Activated naive CD8-positive, alpha-beta T cell treated with anti-CD3 and anti-CD28 coated beads, Interleukin-2, amount 50 U/mL, for 16 hours (primary cell): Measurements from ENCODE around the gene TENM4.

Experiments
- DNase-seq: peaks from one replicate; pipeline ENCODE4 v3.0.0-alpha.2; 2020; ENCODE audit warnings: low read depth, low spot score

TENM4 gene

GRCh38 chr11:79419120-79419519 is 21.7 kb downstream of the TENM4 start:
- DNase-seq, result no peak

GRCh38 chr11:79418241-79418640 is 22.6 kb downstream of the TENM4 start:
- no peak for DNase-seq

- no peak for DNase-seq
Observed at GRCh38 chr11:79417069-79417920, 23.5 kb downstream of the TENM4 start.

GRCh38 chr11:79415912-79416311 is 24.9 kb downstream of the TENM4 start:
- no peak for DNase-seq

GRCh38 chr11:79415411-79415810 is 25.4 kb downstream of the TENM4 start:
- no peak for DNase-seq

GRCh38 chr11:79414644-79415317 is 26.0 kb downstream of the TENM4 start:
- DNase-seq, result no peak

GRCh38 chr11:79414041-79414440 is 26.8 kb downstream of the TENM4 start:
- DNase-seq, result no peak

- no peak for DNase-seq
Observed at GRCh38 chr11:79413268-79413667, 27.6 kb downstream of the TENM4 start.

GRCh38 chr11:79412761-79413160 is 28.1 kb downstream of the TENM4 start:
- DNase-seq, result no peak

GRCh38 chr11:79409330-79409729 is 31.5 kb downstream of the TENM4 start:
- no peak for DNase-seq

GRCh38 chr11:79406376-79406775 is 34.5 kb downstream of the TENM4 start:
- no peak for DNase-seq

- DNase-seq, result no peak
Observed at GRCh38 chr11:79404806-79405205, 36.0 kb downstream of the TENM4 start.

- DNase-seq, result no peak
Observed at GRCh38 chr11:79404325-79404724, 36.5 kb downstream of the TENM4 start.

GRCh38 chr11:79403839-79404238 is 37.0 kb downstream of the TENM4 start:
- DNase-seq, result no peak

- DNase-seq, result no peak
Observed at GRCh38 chr11:79402912-79403311, 37.9 kb downstream of the TENM4 start.

- DNase-seq, result no peak
Observed at GRCh38 chr11:79400717-79401330, 40.0 kb downstream of the TENM4 start.

GRCh38 chr11:79400206-79400605 is 40.6 kb downstream of the TENM4 start:
- DNase-seq, result no peak

GRCh38 chr11:79397252-79397651 is 43.6 kb downstream of the TENM4 start:
- DNase-seq, result no peak

GRCh38 chr11:79396674-79397073 is 44.2 kb downstream of the TENM4 start:
- no peak for DNase-seq

- no peak for DNase-seq
Observed at GRCh38 chr11:79396001-79396400, 44.8 kb downstream of the TENM4 start.

GRCh38 chr11:79393362-79394043 is 47.3 kb downstream of the TENM4 start:
- no peak for DNase-seq

- DNase-seq, result no peak
Observed at GRCh38 chr11:79392161-79392560, 48.7 kb downstream of the TENM4 start.
